HepG2 (cell line): ENCODE data around the gene PTPRD.

Experiments
- CEBPB ChIP-seq: IDR thresholded peaks from 2 replicates; pipeline ENCODE4 v1.6.1; 2011; ENCODE audit warnings: low read depth, low read length, improper control_type of control experiment, borderline replicate concordance
- CTCF ChIP-seq: sonication (generic); formaldehyde crosslinking; IDR thresholded peaks from 2 replicates; pipeline ENCODE4 v1.5.0; 2020; ENCODE audit warnings: mild to moderate bottlenecking, missing genetic modification reagents, moderate library complexity
- MTF2 ChIP-seq: sonication (generic); formaldehyde crosslinking; IDR thresholded peaks from 2 replicates; pipeline ENCODE4 v1.5.0; 2020; ENCODE audit warnings: missing genetic modification reagents, borderline replicate concordance
- SRSF9 ChIP-seq: fragments of 200-400 bp; formaldehyde crosslinking; IDR thresholded peaks from 2 replicates; pipeline ENCODE4 v1.6.1; 2018; ENCODE audit warnings: borderline replicate concordance, mild to moderate bottlenecking, low read depth, low read length; ENCODE audit not compliant: insufficient read depth, poor library complexity, severe bottlenecking
- ZNF230 ChIP-seq: sonication (generic); formaldehyde crosslinking; IDR thresholded peaks from 2 replicates; pipeline ENCODE4 v1.4.0; 2020; ENCODE audit warnings: mild to moderate bottlenecking, missing genetic modification reagents
- ZNF616 ChIP-seq: sonication (generic); formaldehyde crosslinking; IDR thresholded peaks from 2 replicates; pipeline ENCODE4 v1.5.0; 2020; ENCODE audit warnings: low read depth, mild to moderate bottlenecking, missing genetic modification reagents

GRCh38 chr9:9764821-9765220 is 848.0 kb downstream of the PTPRD start:
- TF ChIP-seq MTF2 (CRISPR knock-in tag): no peak
- TF ChIP-seq ZNF230: no peak
- TF ChIP-seq ZNF616 (CRISPR knock-in tag): no peak
- TF ChIP-seq SRSF9: no peak
- no peak for TF ChIP-seq CTCF (CRISPR knock-in tag)
- TF ChIP-seq CEBPB: no peak
